Activated naive CD8-positive, alpha-beta T cell treated with anti-CD3 and anti-CD28 coated beads, Interleukin-2, amount 50 U/mL, for 16 hours (primary cell): ENCODE results near the gene C16orf74.

Experiments used
- DNase-seq: peaks from one replicate; pipeline ENCODE4 v3.0.0-alpha.2; 2020; ENCODE audit warnings: low read depth, low spot score

C16orf74 gene

GRCh38 chr16:85674828-85675227, 76.1 kb downstream of the C16orf74 start:
- DNase-seq = no peak

GRCh38 chr16:85674418-85674755, 76.5 kb downstream of the C16orf74 start:
- no peak for DNase-seq

GRCh38 chr16:85673529-85674417, 77.1 kb downstream of the C16orf74 start:
- no peak for DNase-seq

- no peak for DNase-seq
These were observed 80.1 kb downstream of the C16orf74 start for GRCh38 chr16:85670840-85671239.

- DNase-seq = no peak
These were observed 82.0 kb downstream of the C16orf74 start for GRCh38 chr16:85668676-85669424.

GRCh38 chr16:85667841-85668413, 83.0 kb downstream of the C16orf74 start:
- DNase-seq = no peak

GRCh38 chr16:85667261-85667660, 83.6 kb downstream of the C16orf74 start:
- no peak for DNase-seq

GRCh38 chr16:85665929-85666328, 85.0 kb downstream of the C16orf74 start:
- DNase-seq = no peak

GRCh38 chr16:85665373-85665740, 85.5 kb downstream of the C16orf74 start:
- DNase-seq = no peak

- no peak for DNase-seq
These were observed 86.1 kb downstream of the C16orf74 start for GRCh38 chr16:85664580-85665372.

GRCh38 chr16:85663891-85664321, 87.0 kb downstream of the C16orf74 start:
- DNase-seq = no peak

GRCh38 chr16:85662976-85663830, 87.7 kb downstream of the C16orf74 start:
- no peak for DNase-seq

GRCh38 chr16:85662482-85662812, 88.4 kb downstream of the C16orf74 start:
- DNase-seq = no peak

GRCh38 chr16:85661740-85662481, 89.0 kb downstream of the C16orf74 start:
- DNase-seq = no peak

GRCh38 chr16:85660843-85661739, 89.8 kb downstream of the C16orf74 start:
- no peak for DNase-seq

- DNase-seq = peak; percentile 32
These were observed 90.9 kb downstream of the C16orf74 start for GRCh38 chr16:85659805-85660511.

GRCh38 chr16:85659336-85659735, 91.6 kb downstream of the C16orf74 start:
- DNase-seq = no peak

GRCh38 chr16:85658504-85659326, 92.2 kb downstream of the C16orf74 start:
- DNase-seq = no peak
